ENCODE results near the gene CAMKK2.

DNA sequence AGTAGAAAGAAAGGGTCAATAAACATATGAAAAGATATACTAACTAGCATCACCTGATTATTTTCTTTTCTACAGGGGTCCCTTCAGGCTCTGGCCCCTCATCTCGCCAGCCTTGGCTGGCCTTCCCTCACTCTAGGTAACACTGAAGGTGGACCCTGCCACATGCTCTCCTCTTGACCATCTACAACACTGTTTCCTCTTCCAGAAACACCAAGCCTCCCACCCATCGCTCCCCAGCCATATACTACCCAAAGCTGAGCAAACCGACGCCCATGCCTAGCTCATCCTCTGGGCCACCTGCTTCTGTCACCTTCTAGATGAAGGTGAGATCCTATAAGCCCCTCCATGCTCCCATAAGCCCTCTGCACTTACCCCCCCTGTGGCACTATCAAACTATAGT, 40.9 kb upstream of the CAMKK2 start:
- TF ChIP-seq YY1 (IDR thresholded peaks at IDR 0.05; ENCODE audit: insufficient read depth, insufficient read length) (no peak), ZNF274 (IDR thresholded peaks at IDR 0.05; ENCODE audit: low read depth, low read length) (no peak)

All from NT2/D1 (cell line).